GM18951 (cell line): ENCODE data around the gene ZNF432.

ENCODE experiments used
- POLR2A ChIP-seq: IDR thresholded peaks from 4 replicates; pipeline ENCODE4 v1.6.1; 2011; ENCODE audit warnings: mild to moderate bottlenecking; ENCODE audit not compliant: insufficient read length, insufficient read depth; ENCODE audit errors: extremely low read depth
- in situ Hi-C: fragments of 300-500 bp; cut with MboI; formaldehyde crosslinking; loops from one replicate; pipeline ENCODE4 v1.12.0; 2022; ENCODE audit warnings: low sequenced_read_pairs, mixed read lengths, inconsistent platforms; ENCODE audit not compliant: unreplicated experiment

The ZNF432 gene

DNA sequence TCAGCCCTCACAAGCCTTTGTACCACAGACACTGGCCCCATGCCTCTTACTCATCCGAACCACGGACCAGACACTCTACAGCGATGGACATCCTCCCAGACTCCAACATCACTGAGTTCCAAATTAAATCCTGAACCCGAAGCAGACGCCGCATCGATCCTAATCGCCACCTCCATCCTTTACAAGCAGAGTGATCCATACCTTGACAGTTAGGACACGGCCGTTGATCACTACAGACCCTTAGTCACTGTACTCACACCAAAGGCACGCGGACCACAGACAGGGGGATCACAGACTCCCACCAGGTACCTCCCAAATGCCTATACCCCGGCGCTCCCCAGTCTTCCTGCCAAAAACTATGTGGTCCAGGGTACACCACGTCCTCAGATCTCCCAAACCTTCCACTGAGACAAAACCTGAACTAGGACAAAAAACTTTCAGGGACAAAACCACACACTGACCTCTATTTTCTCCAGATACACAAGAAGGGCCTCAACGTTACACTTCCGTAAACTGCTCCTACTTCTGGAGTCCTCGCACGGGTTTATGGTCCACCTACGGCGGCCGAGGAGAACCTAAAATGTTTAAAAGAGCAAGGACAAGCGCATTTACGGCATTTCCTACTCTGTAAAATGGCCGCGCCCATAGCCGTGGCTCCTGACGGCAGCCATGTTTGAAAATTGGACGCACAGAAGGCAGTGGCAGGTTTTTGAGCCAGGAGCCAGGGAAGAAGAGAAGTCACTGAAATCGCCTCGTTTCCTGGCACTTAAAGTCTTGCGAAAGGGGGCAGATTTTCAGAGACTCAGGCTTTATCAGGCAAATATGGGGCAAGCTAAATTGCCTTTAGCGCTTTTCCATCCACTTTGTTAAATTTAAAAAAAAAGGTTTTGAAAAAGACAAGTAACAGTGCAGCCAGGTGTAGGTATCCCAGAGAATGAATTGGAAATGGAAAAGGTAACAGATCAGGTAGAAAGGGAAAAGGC is 62.0 kb downstream of the ZNF432 start, which contains the start of gene ZNF350:
TSS of gene ZNF350 (minus strand) at position 532 of the 983 bp plus-strand sequence. CDS start 12,480 bp downstream, outside the sequence.
- in situ Hi-C loops: no loop called here
- TF ChIP-seq POLR2A: peak; percentile 56

DNA sequence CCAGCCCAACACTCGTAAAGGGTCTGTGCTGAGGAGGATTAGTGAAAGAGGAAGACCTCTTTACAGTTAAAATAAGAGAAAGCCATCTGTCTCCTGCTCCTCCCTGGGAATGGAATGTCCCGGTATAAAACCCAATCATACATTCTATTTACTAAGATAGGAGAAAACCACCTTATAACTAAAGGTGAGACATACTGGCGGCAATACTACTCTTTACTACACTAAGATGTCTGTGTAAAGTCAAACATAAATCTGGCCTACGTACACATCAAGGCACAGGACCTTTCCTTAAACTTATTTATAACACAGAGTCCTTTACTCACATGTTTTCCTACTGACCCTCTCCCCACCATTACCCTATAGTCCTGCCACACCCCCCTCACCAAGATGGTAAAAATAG is 65.3 kb downstream of the ZNF432 start:
- no peak for TF ChIP-seq POLR2A
- in situ Hi-C loops: no loop called here
